Gastroesophageal sphincter (tissue), 4 donors: ENCODE measurements around the gene KRT14. TPM values are rescaled to one million over a fixed set of nuclear protein-coding genes. Genes with fewer than 3 reads are reported as not detected.

Experiments
- total RNA-seq, 4 donors: library from RNA; depleted of rRNA; stranded (reverse); fragments of >200 nt; gene quantifications; one replicate each; pipeline ENCODE4 v1.1.0, GENCODE V29; 2016

KRT14 gene
- total RNA-seq, 4 donors from 2014 or later, result 1.4 to 105 (median 41.1) TPM; not detected in 1

Other genes starting within 250 kb of the KRT14 start
- not detected for gene KRT33A, start 236.1 kb downstream of the KRT14 start, total RNA-seq
- not detected for gene KRT33B, start 217.1 kb downstream of the KRT14 start, total RNA-seq
- gene KRT34, start 204.6 kb downstream of the KRT14 start, total RNA-seq, result under 1 TPM in 1 of 4 donors, not detected in 3; 0.27 TPM
- not detected for gene KRT31, start 189.3 kb downstream of the KRT14 start, total RNA-seq
- not detected for gene KRT37, start 162.3 kb downstream of the KRT14 start, total RNA-seq
- not detected for gene KRT38, start 145.9 kb downstream of the KRT14 start, total RNA-seq
- gene KRT32, start 119.5 kb downstream of the KRT14 start, total RNA-seq, result under 1 TPM in 1 of 4 donors, not detected in 3; 0.13 TPM
- gene KRT35, start 105.7 kb downstream of the KRT14 start, total RNA-seq, result not detected
- not detected for gene KRT36, start 97.0 kb downstream of the KRT14 start, total RNA-seq
- gene KRT13, start 81.3 kb downstream of the KRT14 start, total RNA-seq, result 1,000 to 10,000 TPM in 1 of 4 donors, 100 to 1,000 TPM in 1, 10 to 100 TPM in 2; 20.7 to 1,501 (median 80.1) TPM
- 100 to 1,000 TPM in 1 of 4 donors, 1 to 10 TPM in 3; 1.2 to 129 (median 4.2) TPM for gene KRT15, start 68.0 kb downstream of the KRT14 start, total RNA-seq
- gene KRT19, start 58.6 kb downstream of the KRT14 start, total RNA-seq, result 100 to 1,000 TPM in 1 of 4 donors, 1 to 10 TPM in 3; 2.9 to 154 (median 6.5) TPM
- not detected for gene KRT9, start 14.8 kb downstream of the KRT14 start, total RNA-seq
- 10 to 100 TPM in 2 of 4 donors, 1 to 10 TPM in 2; 1.1 to 78.8 (median 13.5) TPM for gene KRT16, start 25.9 kb upstream of the KRT14 start, total RNA-seq
- gene KRT17, start 37.7 kb upstream of the KRT14 start, total RNA-seq, result 10 to 100 TPM in 2 of 4 donors, 1 to 10 TPM in 1, not detected in 1; 7.0 to 18.5 (median 17.4) TPM
- 100 to 1,000 TPM; 224 to 331 (median 270) TPM for gene EIF1, start 102.0 kb upstream of the KRT14 start, total RNA-seq
- not detected for gene GAST, start 125.4 kb upstream of the KRT14 start, total RNA-seq
- gene HAP1, start 147.7 kb upstream of the KRT14 start, total RNA-seq, result under 1 TPM in 1 of 4 donors, not detected in 3; 0.54 TPM
- 10 to 100 TPM; 30.8 to 60.9 (median 41.7) TPM for gene JUP, start 199.8 kb upstream of the KRT14 start, total RNA-seq
- 10 to 100 TPM in 3 of 4 donors, 1 to 10 TPM in 1; 8.3 to 20.9 (median 19.1) TPM for gene P3H4, start 225.1 kb upstream of the KRT14 start, total RNA-seq
- 10 to 100 TPM; 33.7 to 43.2 (median 38.2) TPM for gene FKBP10, start 226.1 kb upstream of the KRT14 start, total RNA-seq
- 10 to 100 TPM; 64.8 to 83.7 (median 71.5) TPM for gene NT5C3B, start 249.3 kb upstream of the KRT14 start, total RNA-seq